Hematopoietic multipotent progenitor cell treated with erythropoietin and hydrocortisone succinate and interleukin-3 and kit ligand, for 17 days (in vitro differentiated cells): ENCODE data around the gene KBTBD3.

ENCODE experiments used
- DNase-seq: peaks from one replicate; pipeline ENCODE4 v3.0.0-alpha.2; 2015; ENCODE audit warnings: low spot score

KBTBD3 gene

DNA sequence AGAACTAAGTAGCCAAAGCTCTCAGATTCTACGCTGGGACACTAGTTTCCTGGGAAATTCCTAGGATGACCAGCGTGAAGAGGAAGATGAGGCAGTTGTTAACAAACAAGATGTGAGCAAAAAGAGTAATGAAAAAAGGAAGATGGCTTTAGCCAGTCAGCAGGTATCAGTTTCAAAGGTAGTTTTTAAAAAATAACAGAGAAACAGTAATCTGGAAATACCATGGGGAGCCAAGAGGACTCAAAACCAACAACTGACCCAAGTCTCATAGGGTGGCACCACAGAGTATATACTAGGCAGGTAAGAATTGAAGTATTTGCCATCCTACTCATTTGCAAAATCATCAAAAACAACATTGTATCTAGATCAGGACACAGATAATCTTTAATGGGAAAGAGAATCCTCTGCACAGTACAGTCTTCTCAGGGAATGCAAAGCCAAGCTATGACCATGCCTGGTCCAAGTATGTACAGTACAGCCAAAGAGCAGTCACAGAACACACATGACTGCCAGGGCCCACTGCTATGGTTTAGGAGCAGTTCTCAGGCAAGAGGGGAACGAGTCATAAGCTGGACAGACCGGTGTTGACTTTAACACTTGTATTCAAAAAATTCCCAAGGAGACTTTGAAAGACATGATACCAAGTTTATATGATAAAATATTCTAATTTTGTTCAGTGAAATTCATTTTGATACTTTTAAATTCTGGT lies 75.7 kb downstream of the KBTBD3 start:
- DNase-seq, result no peak
